Measurements from ENCODE around the gene CMIP. TPM values are rescaled to one million over a fixed set of nuclear protein-coding genes. Genes with fewer than 3 reads are reported as not detected.

Gene CMIP
- total RNA-seq, 1 experiment from 2014 or later = 68.0 TPM

- no peak overlapping the region for H3K4me3 ChIP-seq (ENCODE audit: low read depth, low read length)
- H3K27ac Mint-ChIP-seq (ENCODE audit: unreplicated experiment) = peak overlapping the region; percentile 31
Measured at GRCh38 chr16:81469183-81469677, 24.6 kb downstream of the CMIP start.

DNA sequence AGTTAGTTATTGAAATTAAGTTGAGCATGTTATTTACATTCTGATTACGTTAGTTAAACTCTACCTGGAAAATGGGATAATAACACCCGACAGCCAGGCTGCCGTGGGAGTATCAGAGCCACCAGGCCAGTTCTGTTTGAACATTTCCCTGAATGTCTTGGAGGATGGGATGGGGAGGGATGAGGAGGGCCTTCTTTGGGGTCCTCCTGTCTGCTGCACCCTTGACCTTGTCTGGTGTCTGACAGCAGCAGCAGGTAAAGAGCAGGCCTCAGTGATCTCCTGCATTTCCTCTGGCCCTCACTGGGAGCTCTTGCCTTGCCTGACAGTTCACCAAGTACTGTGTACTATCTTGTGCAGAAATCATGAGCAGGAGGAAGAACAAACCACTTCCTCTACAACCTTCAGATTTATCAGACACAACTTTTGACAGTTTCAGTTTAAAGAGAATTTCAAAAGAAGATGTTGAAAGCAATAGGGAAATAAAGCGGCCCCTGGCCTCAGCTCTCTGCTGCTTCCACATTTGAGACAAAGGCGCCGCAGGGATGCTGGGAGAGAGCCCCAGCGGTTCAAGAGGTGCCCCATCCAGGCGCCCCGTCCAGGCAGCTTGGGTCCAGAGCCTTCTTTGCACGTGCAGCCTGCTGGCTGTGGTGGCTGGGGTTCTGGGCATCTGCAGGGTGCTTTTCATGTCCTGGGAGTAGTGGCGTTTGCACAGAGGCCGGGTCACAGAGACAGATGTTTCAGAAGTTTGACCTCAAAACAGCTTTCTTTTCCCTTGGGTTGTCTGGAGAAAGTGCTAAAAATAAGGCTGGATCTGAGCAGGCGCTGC, 25.3 kb downstream of the CMIP start:
- Histone ChIP-seq H3K27me3 (replicated peaks; ENCODE audit: control insufficient read depth, insufficient read depth, low read length) (no peaks in the 10 kb centered on the region), H3K36me3 (ENCODE audit: control insufficient read depth, insufficient read depth, low read length) (no peaks in the 10 kb centered on the region; the same call in 1 of the 2 replicates), H3K4me1 (peaks cover 10% of the 10 kb centered on the region; the same call in 1 of the 2 replicates), H3K9me3 (no peaks in the 10 kb centered on the region), H3K4me3 (ENCODE audit: low read depth, low read length) (no peak overlapping the region)
- DNase-seq = no peak
- TF ChIP-seq, protein P1, sequence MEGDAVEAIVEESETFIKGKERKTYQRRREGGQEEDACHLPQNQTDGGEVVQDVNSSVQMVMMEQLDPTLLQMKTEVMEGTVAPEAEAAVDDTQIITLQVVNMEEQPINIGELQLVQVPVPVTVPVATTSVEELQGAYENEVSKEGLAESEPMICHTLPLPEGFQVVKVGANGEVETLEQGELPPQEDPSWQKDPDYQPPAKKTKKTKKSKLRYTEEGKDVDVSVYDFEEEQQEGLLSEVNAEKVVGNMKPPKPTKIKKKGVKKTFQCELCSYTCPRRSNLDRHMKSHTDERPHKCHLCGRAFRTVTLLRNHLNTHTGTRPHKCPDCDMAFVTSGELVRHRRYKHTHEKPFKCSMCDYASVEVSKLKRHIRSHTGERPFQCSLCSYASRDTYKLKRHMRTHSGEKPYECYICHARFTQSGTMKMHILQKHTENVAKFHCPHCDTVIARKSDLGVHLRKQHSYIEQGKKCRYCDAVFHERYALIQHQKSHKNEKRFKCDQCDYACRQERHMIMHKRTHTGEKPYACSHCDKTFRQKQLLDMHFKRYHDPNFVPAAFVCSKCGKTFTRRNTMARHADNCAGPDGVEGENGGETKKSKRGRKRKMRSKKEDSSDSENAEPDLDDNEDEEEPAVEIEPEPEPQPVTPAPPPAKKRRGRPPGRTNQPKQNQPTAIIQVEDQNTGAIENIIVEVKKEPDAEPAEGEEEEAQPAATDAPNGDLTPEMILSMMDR (IDR thresholded peaks at IDR 0.05; ENCODE audit: insufficient read depth in 1 of 2, low read depth in 1 of 2, low read length in 1 of 2, severe bottlenecking in 1 of 2, unreplicated experiment in 1 of 2) = no peak
- intact Hi-C loops (cut with micrococcal nuclease; ENCODE audit: unreplicated experiment) = no loop called here
- POLR2A ChIA-PET = no interaction called here
- no peak overlapping the region for H3K4me3 Mint-ChIP-seq (ENCODE audit: unreplicated experiment)
- no TSS peak for BruUV-seq (replicated peaks)
- no peaks in the 10 kb centered on the region for H3K27me3 Mint-ChIP-seq (ENCODE audit: insufficient read depth, unreplicated experiment)
- H3K9me3 Mint-ChIP-seq (ENCODE audit: unreplicated experiment) = no peaks in the 10 kb centered on the region
- CTCF ChIA-PET = no interaction called here
- H3K27ac Mint-ChIP-seq (ENCODE audit: unreplicated experiment) = peak overlapping the region; percentile 31
- peaks cover 22% of the 10 kb centered on the region for H3K36me3 Mint-ChIP-seq (ENCODE audit: insufficient read depth, unreplicated experiment)
- peaks cover 52% of the 10 kb centered on the region for H3K4me1 Mint-ChIP-seq (ENCODE audit: low read depth, unreplicated experiment)

More at GRCh38 chr16:81469183-81469677, 24.6 kb downstream of the CMIP start:
- ChIA-PET POLR2A (no interaction called here), CTCF (no interaction called here)
- no TSS peak for BruUV-seq (replicated peaks)
- intact Hi-C loops (cut with micrococcal nuclease; ENCODE audit: unreplicated experiment) = no loop called here
- no peak for DNase-seq
- Histone ChIP-seq H3K9me3 (no peaks in the 10 kb centered on the region), H3K36me3 (ENCODE audit: control insufficient read depth, insufficient read depth, low read length) (no peaks in the 10 kb centered on the region; the same call in 1 of the 2 replicates), H3K27me3 (replicated peaks; ENCODE audit: control insufficient read depth, insufficient read depth, low read length) (no peaks in the 10 kb centered on the region), H3K4me1 (peaks cover 10% of the 10 kb centered on the region; the same call in 1 of the 2 replicates)
- TF ChIP-seq, protein P1 (IDR thresholded peaks at IDR 0.05; ENCODE audit: insufficient read depth in 1 of 2, low read depth in 1 of 2, low read length in 1 of 2, severe bottlenecking in 1 of 2, unreplicated experiment in 1 of 2) = no peak
- H3K27me3 Mint-ChIP-seq (ENCODE audit: insufficient read depth, unreplicated experiment) = no peaks in the 10 kb centered on the region
- H3K4me1 Mint-ChIP-seq (ENCODE audit: low read depth, unreplicated experiment) = peaks cover 48% of the 10 kb centered on the region
- H3K36me3 Mint-ChIP-seq (ENCODE audit: insufficient read depth, unreplicated experiment) = peaks cover 21% of the 10 kb centered on the region
- no peak overlapping the region for H3K4me3 Mint-ChIP-seq (ENCODE audit: unreplicated experiment)
- no peaks in the 10 kb centered on the region for H3K9me3 Mint-ChIP-seq (ENCODE audit: unreplicated experiment)

GRCh38 chr16:81470796-81471636, 26.4 kb downstream of the CMIP start:
- peaks cover 20% of the 10 kb centered on the region for H3K36me3 Mint-ChIP-seq (ENCODE audit: insufficient read depth, unreplicated experiment)
- Histone ChIP-seq H3K27me3 (replicated peaks; ENCODE audit: control insufficient read depth, insufficient read depth, low read length) (no peaks in the 10 kb centered on the region), H3K4me1 (peaks cover 10% of the 10 kb centered on the region; the same call in 1 of the 2 replicates), H3K9me3 (no peaks in the 10 kb centered on the region), H3K36me3 (ENCODE audit: control insufficient read depth, insufficient read depth, low read length) (no peaks in the 10 kb centered on the region; the same call in 1 of the 2 replicates), H3K4me3 (ENCODE audit: low read depth, low read length) (no peak overlapping the region)
- peaks cover 8% of the 10 kb centered on the region for H3K9me3 Mint-ChIP-seq (ENCODE audit: unreplicated experiment)
- no peak overlapping the region for H3K4me3 Mint-ChIP-seq (ENCODE audit: unreplicated experiment)
- intact Hi-C loops (cut with micrococcal nuclease; ENCODE audit: unreplicated experiment) = no loop called here
- BruUV-seq (replicated peaks) = no TSS peak
- H3K27me3 Mint-ChIP-seq (ENCODE audit: insufficient read depth, unreplicated experiment) = no peaks in the 10 kb centered on the region
- CTCF ChIA-PET = no interaction called here
- H3K27ac Mint-ChIP-seq (ENCODE audit: unreplicated experiment) = no peak overlapping the region
- H3K4me1 Mint-ChIP-seq (ENCODE audit: low read depth, unreplicated experiment) = peaks cover 51% of the 10 kb centered on the region
- POLR2A ChIA-PET = no interaction called here
- DNase-seq = no peak
- TF ChIP-seq, protein P1 (IDR thresholded peaks at IDR 0.05; ENCODE audit: insufficient read depth in 1 of 2, low read depth in 1 of 2, low read length in 1 of 2, severe bottlenecking in 1 of 2, unreplicated experiment in 1 of 2) = no peak
